Left hindlimb (tissue), 1 donor: ENCODE data around the gene CA4.
"Not testable (repeated sequence)": the region's sequence is repeated elsewhere in the genome, so short reads cannot be mapped to it uniquely, and the experiment has no call there.

Source experiments
- DNase-seq: peaks from one replicate; pipeline ENCODE4 v3.0.0-alpha.2; 2018

Gene CA4

GRCh38 chr17:60156746-60157145, 7.0 kb downstream of the CA4 start:
- DNase-seq = no peak

- no peak for DNase-seq
Observed at GRCh38 chr17:60157487-60158040, 7.8 kb downstream of the CA4 start.

GRCh38 chr17:60158751-60159478, 9.1 kb downstream of the CA4 start:
- DNase-seq = no peak

GRCh38 chr17:60159479-60159866, 9.7 kb downstream of the CA4 start:
- no peak for DNase-seq

GRCh38 chr17:60160829-60161501, 11.2 kb downstream of the CA4 start:
- DNase-seq = no peak

- no peak for DNase-seq
Observed at GRCh38 chr17:60161598-60162330, 12.0 kb downstream of the CA4 start.

GRCh38 chr17:60163108-60163784, 13.5 kb downstream of the CA4 start:
- DNase-seq = no peak

- DNase-seq = no peak
Observed at GRCh38 chr17:60164164-60164563, 14.4 kb downstream of the CA4 start.

GRCh38 chr17:60164697-60165096, 14.9 kb downstream of the CA4 start:
- no peak for DNase-seq

- DNase-seq = no peak
Observed at GRCh38 chr17:60165223-60165622, 15.4 kb downstream of the CA4 start.

- no peak for DNase-seq
Observed at GRCh38 chr17:60165971-60166370, 16.2 kb downstream of the CA4 start.

- DNase-seq = no peak
Observed at GRCh38 chr17:60167065-60167741, 17.4 kb downstream of the CA4 start.

- no peak for DNase-seq
Observed at GRCh38 chr17:60168654-60169053, 18.9 kb downstream of the CA4 start.

GRCh38 chr17:60169921-60170817, 20.4 kb downstream of the CA4 start:
- DNase-seq = no peak

GRCh38 chr17:60170835-60171752, 21.3 kb downstream of the CA4 start:
- DNase-seq = no peak

- no peak for DNase-seq
Observed at GRCh38 chr17:60171753-60172079, 21.9 kb downstream of the CA4 start.

- no peak for DNase-seq
Observed at GRCh38 chr17:60173304-60173819, 23.6 kb downstream of the CA4 start.

GRCh38 chr17:60174035-60174434, 24.3 kb downstream of the CA4 start:
- DNase-seq = no peak

- not testable (repeated sequence) for DNase-seq
Observed at GRCh38 chr17:60174767-60175166, 25.0 kb downstream of the CA4 start.

- not testable (repeated sequence) for DNase-seq
Observed at GRCh38 chr17:60176763-60177162, 27.0 kb downstream of the CA4 start.
